GM18870 (cell line): ENCODE measurements around the gene CMTM4.
A peak's percentile ranks its signal among the peaks of the same experiment; 100 is the strongest.

Experiments
- ATAC-seq: cut with Tn5 transposase; IDR thresholded peaks from one replicate; pipeline ENCODE4 v1.9.1; 2021; ENCODE audit warnings: moderate library complexity; ENCODE audit not compliant: unreplicated experiment

CMTM4 gene

DNA sequence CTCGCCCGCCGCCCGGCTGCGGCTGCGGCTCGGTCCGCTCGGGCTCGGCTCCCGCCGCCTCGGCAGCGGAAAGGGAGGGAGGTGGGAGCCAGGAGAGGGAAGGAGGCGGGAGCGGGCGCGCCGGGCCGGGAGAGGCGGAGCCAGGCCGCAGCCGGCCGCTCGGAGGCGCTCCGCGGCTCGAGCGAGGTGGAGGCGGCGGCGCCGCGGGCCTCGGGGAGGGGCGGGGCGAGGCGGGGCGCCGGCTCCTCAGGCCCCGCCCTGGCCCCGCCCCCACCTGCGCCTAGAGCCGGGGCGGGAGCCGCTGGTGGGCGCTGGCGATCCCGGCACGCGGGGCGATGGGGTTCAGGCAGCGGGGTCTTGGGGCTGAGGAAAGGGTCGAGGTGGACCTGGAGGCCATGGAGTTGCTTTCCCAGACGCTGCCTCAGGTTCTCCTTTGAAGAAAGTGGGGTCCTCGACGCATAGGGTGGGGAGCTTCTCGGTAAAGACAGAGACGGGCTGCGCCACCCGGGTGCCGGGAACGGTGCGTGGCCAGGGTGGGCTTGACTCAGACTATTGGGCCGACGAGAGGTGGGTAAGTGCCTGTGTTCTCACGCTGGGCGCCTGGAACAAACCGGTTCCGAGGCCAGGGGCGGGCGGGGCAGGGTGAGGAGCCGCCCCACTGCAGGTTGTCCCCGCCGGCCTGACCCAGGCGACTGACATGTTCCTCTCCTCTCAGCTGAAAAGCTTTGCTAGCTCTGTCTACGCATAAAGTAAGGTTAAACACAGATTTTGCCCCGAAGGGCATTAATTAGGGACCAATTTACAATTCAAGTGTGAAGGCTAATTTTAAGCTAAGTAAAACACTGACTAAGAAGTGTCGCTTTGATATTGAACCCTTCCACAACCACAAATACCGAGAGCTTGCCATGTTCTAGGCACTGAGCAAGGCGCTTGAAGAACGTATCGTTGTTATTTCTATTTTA, at the start of gene CMTM4:
Gene CMTM4, minus strand, starts transcription at position 75 of the 962 bp plus-strand sequence. CDS start 218 bp downstream, outside the sequence.
- peak; percentile 32 for ATAC-seq

DNA sequence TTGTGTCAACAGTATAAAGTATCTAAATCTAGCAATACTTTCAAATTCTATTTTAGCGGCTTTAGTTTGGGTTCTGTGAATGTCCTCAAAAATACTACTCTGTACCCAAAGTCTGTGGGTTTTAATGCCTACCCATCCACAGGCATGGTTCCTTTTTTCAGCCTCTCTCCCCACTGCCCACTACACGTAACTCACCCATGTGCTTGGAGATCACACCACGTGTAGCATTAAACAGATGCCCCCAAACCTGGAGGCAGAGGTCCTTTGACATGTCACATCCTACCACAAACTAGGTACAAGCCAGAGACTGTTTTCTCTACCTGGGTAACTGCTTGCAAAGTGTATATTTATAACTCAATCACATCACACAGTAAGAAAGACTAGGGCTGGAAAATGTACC, 49.5 kb upstream of the CMTM4 start:
- no peak for ATAC-seq

DNA sequence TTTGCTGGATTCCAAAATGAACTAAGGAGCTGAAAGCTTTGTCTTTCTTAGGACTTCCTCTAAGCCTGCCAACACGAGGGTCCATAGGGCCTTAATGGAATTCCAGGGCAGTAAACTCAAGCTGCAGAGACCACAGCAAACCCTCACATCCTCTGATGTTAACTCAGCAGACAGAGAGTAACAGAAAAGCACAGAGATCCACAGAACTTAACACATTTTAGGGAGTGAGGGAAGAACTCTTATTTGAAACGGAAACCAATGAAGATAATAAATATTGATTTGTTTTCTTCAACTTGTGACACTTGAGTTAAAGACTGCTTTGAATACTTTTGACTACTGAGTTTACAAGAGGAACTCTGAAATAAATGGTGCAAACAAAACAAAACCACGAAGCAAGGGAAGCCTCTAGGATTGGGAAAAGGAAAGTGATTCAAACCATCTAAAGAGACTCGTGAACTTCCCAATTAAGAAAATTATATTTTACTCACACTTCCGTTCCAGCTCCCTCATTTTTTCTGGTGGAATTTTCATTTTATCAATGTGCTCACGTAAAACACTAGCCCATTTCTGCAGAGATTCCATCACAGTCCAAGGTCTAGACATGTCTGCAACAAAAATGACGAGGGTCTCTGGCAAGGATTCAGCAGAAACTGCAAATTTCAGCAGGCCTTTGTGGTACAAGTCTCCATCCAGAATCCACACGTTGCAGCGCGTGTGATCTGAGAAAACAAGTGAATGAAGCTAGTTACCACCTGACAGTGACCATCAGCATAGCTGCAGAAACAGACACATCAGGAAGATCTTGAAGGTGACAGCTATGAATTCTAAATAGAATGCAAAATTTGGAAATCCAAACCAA, 45.6 kb upstream of the CMTM4 start:
- no peak for ATAC-seq

DNA sequence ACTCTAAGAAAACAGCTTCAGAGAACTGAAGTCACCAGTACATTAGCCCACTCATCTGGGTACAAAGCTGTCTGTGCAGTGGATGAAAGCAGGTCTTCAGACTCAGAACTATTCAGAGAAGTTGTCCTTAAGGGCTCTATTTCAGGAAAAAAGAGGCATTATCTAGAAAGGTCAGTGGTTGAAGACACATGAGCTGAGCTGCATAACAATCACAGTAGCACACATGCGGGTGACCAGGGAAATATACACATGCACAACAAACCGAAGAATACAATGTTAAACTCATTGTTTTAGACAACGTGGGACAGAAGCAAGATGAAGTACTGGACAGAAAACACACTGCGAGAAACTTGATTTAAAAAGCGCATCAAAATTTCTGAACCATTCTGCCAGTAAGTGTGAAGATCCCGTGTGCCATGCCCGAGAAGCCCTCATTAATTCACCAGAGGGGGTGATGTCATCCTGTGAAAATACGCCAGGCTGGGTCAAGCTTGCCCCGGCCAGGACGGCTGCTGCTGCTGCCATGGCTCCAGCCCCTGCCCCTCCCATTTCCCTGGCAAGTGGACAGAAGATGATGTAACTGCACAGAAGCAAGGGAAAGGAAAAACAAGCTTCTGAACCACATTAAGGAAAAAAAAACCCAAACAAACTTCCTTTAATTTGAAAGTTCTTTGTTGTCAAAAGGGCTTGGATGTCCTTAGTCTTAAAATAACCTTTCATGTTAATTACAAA, 44.8 kb upstream of the CMTM4 start:
- no peak for ATAC-seq

DNA sequence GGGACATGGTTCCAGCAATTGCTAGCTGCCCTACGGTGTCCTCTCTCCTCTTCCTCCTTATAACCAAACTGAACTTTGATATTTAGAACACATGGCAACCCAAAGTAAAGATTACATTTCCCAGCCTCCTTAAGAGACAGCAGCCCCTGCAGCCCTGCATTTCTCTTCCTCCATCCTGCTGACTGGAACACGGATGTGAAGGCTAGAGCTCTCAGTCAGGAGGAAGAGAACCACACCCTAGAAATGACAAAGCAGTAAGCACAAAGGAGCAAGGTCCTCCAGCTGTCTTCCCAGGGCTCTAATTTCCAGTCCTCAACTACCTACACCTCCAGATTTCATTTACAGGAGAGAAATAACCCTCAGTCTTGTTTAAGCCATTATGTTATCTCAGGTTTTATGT, 44.0 kb upstream of the CMTM4 start:
- ATAC-seq = no peak

DNA sequence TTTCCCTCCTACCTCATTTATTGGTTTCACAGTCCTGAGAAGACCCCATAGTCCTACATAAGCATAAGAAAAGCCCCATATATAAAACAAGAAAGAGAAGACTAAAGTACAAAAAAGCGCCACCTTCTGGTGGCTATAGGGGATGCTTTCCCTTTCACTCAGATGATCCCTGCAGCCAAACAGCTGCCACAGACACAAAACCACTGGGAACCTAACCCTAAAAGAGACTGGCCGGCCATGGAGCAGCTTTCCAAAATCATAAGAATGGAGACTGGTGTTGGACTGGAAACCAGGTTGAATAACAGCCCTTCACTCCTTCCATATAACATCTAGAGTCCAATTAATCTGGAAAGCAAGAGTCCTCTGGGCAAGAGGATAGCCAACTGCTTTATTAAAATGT, 43.5 kb upstream of the CMTM4 start:
- ATAC-seq = no peak

DNA sequence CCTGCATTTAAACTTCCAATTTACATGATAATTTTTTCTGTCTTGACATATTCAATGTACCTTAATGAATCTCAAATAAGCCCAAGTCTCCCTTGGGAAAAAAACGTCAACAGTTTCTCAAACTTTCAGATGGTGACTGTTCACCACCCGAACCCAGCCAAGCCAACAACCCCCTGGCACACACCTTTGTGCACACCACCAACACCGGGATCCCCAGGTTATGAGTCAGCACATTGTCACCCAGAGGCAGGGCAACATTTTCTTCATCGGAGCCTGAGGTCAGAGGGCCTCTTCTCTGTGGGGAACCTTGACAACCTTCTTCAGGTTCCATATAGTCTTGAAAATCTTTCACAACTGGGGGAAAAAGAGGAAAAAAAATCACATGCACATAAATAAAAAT, 39.3 kb upstream of the CMTM4 start:
- ATAC-seq = no peak

DNA sequence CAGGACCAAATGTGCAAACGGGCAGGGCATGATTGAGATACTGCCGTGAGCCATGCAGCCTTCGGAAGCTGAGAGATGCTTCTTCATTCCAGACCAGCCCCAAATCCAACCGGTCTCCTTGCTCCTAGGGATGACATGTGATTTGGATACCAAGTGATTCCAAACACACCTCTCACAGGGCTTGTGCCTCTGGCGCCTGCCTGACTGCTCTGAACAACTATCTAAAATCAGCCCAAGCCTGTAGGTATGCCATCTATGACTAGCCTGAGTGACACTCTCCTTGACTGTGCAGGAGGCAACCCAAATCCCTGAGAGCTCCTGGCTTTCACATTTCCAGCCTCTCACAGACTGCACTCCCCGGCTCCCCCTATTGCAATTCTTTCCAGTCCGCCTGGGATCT, 34.6 kb upstream of the CMTM4 start:
- no peak for ATAC-seq

DNA sequence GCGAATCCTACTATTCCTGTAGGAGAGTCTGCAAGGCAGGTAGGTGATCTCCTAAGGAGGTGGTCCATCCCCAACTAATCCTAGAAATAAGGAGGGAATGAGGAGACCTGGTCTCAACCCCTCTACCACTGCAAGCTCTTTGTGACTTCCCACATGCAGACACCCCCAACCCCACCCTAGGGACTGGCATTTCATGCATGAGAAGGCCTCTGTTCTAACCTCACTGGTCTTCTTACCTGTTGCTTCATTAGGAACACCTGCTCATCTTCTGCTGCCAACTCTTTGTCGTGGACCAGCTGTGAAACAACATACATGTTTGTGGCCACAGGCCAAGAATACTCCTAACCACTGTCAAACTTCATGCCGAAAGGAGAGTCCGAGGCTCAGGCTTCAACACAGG, 32.3 kb upstream of the CMTM4 start:
- ATAC-seq = no peak

DNA sequence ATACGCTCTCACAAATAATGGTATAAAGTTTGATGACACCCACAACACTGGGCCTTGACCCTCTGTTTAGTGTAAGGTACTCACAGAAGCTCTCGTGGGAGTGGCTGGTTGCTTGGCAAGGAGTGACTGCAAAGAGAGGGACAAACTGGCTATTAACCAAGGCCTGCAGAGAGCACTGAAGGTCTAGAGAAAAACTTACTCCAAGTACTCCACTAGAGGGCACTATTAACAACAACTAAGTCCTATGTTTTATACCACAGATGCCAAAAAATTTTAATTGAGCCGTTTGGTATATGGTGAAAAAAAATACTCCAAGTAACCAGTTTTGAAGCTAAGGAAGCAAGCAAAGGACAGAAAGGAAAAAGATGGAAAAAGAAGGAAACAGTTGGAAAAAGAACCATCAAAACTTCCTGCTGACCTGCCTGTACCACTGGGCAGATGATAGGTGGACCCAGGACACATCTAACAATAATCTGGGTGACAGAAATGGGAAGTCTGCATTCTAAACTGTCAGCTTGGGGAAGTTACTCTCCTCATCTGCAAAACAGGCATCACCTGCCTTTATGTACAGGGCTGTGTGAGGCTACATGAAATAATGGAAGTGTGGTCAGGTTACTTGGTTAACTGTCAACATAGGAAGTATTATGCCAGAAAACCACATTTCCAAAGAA, 31.7 kb upstream of the CMTM4 start:
- no peak for ATAC-seq

DNA sequence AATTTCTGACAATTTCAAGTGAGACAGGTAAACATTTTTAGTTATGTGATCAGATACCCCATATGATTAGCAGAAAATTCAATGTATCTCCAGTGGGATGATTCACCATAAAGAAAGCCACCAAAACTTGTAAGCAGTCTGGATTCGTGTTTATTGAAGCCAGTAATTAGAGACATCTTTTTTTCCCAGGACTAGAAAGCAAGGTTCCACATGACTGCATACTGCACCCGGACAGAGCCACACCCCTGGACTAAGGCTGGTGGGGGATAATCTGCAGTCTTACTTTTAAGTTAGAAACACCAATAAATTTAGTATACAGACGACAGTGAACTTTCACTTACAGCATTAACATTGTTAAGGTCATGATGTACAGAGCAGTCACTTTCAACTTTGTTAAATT, 24.2 kb upstream of the CMTM4 start:
- ATAC-seq = no peak

DNA sequence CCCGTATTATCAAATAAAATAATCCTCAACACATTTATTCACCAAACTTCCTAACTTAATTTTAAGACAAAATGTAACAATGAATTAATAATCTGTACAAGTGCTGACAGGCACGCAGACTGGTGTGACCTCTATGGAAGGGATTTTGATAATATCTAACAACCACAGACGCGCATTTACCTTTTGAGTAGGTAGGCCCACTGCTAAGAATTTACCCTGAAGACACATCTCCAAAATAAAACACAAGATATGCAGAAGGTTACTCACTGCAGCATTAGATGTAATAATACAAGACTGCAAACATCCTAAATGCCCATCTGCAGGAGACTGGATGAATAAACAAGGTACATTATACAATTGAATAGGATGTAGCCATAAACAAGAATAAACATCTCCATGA, 22.7 kb upstream of the CMTM4 start:
- no peak for ATAC-seq

DNA sequence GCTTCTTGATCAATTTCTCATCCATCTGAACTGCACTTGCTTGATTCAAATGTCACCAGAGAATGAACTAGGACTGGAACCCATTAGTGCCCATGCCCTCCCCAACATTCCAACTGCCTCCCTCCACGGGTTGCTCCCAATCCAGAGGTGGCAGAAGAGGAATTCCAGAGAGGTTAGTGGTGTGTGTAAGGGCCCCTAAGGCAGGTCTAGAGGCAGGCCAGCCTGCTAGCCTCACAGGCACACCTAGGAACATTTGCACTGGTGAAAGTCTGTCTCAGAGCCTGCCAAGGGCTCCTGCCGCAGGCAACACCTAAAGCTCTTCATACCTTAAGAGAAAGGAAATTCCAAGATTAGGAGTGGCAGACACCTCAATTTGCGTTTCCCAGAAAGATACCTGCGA, 21.2 kb upstream of the CMTM4 start:
- no peak for ATAC-seq

DNA sequence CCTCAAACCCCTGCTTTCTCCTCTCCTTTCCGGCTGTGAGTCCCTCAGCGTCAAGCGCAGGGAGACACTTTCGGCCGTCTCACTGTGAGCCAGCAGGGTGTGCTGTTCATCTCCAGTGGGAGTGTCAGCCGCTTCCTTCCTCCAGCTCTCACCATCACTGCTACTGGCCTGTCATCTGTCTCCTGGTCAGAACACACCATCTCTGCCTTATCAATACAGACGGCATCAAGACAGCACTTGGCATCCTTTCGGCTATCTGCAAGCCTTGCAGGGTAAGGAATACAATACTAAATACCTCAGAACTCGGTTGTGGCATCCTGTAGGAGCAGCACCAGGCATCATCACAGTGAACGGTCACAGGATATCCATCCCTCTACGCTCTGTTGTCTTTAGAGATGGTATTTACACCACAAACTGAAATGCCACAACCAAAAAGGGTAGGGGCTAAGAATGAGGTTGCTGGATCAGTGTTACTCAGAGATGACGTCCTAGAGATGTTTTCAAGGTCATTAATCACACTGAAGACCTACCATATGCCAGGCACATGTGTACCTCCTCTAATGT, 20.7 kb upstream of the CMTM4 start:
- ATAC-seq = no peak

DNA sequence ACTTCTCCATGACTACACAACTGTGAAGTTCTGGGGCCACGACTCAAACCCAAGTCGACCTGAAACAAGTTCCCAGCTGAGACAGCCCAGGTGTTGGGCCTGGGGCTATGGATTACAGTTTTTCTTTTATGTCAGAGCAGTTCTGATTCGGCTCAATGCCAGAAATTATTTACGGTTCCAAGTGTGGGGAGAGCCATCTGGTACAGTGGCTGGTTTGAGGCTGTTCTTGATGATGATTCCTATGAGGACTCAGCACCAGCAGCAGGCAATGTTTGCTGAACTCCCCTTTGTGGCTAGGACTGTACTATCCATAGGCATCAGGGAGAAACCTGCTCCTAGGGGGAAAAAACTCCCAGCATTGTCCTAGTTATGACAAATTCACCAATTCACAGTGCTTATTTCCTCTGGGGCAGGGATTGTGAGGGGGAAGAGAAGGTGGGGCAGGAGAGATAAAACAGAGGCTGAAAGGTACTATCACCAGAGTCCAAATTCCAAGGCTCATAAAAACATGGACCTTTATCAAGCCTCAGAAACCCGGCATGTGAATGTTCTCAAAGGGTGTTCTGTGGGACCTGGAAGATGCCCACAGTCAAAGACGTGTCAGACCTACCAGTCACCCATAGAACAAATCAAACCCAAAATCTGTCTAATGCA, 18.2 kb upstream of the CMTM4 start:
- no peak for ATAC-seq

DNA sequence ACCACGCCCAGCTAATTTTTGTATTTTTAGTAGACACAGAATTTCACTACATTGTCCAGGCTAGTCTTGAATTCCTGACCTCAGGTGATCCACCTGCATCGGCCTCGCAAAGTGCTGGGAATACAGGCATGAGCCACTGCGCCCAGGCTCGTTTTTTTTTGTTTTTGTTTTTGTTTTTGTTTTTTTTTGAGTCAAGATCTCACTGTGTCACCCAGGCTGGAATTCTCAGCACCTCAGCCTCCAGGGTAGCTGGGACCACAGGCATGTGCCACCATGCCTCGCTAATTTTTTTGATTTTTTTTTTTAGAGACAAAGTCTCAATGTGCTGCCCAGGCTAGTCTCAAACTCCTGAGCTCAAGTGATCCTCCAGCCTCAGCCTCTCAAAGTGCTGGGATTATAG, 17.5 kb upstream of the CMTM4 start:
- no peak for ATAC-seq

DNA sequence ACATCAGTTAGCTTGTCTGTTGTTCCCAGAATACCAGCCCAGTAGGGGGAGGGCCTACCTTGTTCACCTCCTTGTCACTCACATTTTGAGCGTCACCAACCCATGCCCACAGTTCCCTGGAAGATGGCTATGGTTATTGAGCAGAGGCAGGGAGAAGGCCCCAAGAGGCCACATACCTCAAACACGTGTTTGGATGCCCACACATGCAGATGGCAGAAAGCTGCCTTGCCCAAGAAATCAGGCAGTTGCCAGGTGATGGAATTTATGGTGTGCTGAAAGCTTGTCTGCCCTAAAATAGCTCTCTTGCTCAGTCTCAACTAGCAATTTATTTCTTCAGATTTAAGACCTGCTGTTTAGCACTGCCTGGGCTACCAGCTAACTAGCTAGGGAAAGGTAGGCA, 16.5 kb upstream of the CMTM4 start:
- ATAC-seq = no peak

DNA sequence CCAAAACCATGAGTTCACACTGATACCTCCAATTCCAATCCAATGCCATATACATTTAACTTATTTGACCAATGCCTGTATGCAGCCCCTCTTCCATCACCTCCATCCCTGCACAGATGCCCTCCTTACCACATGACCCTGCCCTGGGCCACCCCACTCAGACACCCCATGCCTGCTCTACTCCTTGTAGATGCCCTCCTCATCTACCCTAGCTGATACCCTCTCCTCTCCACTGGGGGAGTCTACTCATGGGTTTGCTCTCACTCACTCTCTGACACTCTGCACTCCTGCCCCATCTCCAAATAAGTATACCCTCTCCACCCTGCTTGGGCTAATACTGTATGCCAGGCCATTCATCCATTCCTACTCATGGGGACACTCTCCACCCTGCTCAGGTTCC, 16.0 kb upstream of the CMTM4 start:
- ATAC-seq = no peak

DNA sequence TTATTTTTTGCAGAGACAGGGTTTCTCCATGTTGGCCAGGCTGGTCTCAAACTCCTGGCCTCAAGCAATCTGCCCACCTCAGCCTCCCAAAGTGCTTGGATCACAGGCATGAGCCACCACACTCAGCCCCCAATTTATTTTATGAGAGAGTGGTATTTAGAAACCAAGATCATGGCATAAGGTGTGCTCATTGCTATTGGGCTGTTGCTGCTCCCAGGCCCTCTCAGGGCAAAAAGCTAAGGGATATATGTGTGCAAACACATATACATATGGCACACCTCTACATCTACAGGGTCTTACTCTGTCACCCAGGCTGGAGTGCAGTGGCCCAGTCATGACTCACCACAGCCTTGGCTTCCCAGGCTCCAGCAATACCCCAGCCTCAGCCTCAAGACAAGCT, 15.0 kb upstream of the CMTM4 start:
- no peak for ATAC-seq

DNA sequence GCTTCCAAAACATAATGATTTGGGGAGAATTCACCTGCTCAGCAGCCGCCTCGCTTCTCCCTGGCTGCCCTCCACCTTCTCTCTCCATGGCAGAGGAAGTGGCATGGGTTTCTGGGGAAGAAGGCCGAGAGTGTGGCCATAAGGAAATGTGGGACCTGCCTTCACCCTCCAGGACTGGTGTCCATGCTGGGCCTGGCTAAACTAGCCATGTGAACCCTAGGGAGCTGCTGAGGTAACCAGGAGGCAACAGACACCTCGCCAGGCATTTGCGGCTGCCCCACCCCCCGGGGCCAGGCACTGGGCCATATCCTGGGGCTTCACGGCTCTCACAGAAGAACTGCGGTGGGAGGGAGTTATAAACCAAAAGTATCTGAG, 9.9 kb upstream of the CMTM4 start:
- no peak for ATAC-seq
